ENCODE measurements around the gene ALOX5.

The ALOX5 gene

DNA sequence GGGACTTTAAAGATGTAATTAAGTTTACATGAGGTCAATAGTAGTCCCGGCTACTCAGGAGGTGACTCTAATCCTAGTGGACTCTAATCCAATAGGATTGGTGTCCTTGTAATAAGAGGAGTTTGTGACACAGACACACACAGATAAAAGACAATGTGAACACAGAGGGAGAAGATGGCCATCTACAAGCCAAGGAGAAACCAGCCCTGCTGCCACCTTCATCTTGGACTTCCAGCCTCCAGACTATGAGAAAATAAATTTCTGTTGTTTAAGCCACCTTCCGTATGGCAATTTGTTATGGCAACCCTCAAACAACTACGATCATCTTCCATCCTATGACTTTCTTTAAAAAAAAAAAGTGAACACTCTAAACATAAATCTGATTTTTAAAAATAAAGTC lies 116.3 kb downstream of the ALOX5 start:
- CTCF ChIA-PET: no interaction called here
- POLR2A ChIA-PET: no interaction called here
- H3K36me3 ChIP-seq (ENCODE audit: control insufficient read depth in 4 of 4, insufficient read depth in 4 of 4, low read length in 3 of 4): peaks cover 9 to 65% (median 12%) of the 10 kb centered on the region in 4 experiments

DNA sequence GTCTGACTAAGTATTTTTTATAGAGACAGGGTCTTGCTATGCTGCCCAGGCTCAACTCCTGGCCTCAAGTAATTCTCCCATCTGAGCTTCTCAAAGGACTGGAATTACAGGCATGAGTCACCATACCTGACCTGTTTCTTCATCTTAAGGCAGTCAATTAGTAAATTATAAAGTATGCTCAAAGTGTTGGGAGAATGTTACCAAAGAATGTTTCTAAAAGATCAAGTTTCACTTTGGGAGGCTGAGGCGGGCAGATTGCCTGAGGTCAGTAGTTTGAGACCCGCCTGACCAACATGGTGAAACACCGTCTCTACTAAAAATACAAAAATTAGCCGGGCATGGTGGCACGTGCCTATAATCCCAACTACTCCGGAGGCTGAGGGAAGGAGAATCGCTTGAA lies 117.0 kb downstream of the ALOX5 start:
- WGBS (ENCODE audit: insufficient coverage): no CpG with 5 or more reads among the region's 7 CpGs
- ChIA-PET CTCF (no interaction called here), POLR2A (no interaction called here)

More for the DNA sequence above, 116.3 kb downstream of the ALOX5 start:
- Histone ChIP-seq H3K4me3 (ENCODE audit: control insufficient read depth in 1 of 7, extremely low read depth in 1 of 7, insufficient read depth in 4 of 7, low read depth in 2 of 7, low read length in 6 of 7) (no peak overlapping the region), H3K4me1 (ENCODE audit: control extremely low read depth in 1 of 4, control insufficient read depth in 4 of 4, insufficient read depth in 4 of 4, low read length in 3 of 4) (no peaks in the 10 kb centered on the region), H3K27ac (ENCODE audit: insufficient read depth in 1 of 2, low read depth in 1 of 2, low read length in 2 of 2, poor library complexity in 1 of 2, severe bottlenecking in 2 of 2) (no peak overlapping the region), H3K27me3 (replicated peaks in 2 of 5; ENCODE audit: control insufficient read depth in 4 of 5, insufficient read depth in 5 of 5, low read length in 4 of 5) (no peaks in the 10 kb centered on the region), H3K9me3 (ENCODE audit: control extremely low read depth in 1 of 5, control insufficient read depth in 4 of 5, insufficient read depth in 2 of 5, low read depth in 1 of 5, low read length in 4 of 5) (peaks cover 0 to 26% (median 2%) of the 10 kb centered on the region in 5 experiments)
- 100% methylated on average over 1 of the region's 3 CpGs for WGBS (ENCODE audit: insufficient coverage)
- no peak for DNase-seq

More for the DNA sequence above, 117.0 kb downstream of the ALOX5 start:
- Histone ChIP-seq H3K4me1 (ENCODE audit: control extremely low read depth in 1 of 4, control insufficient read depth in 4 of 4, insufficient read depth in 4 of 4, low read length in 3 of 4) (no peaks in the 10 kb centered on the region), H3K36me3 (ENCODE audit: control insufficient read depth in 4 of 4, insufficient read depth in 4 of 4, low read length in 3 of 4) (peaks cover 9 to 57% (median 11%) of the 10 kb centered on the region in 4 experiments), H3K4me3 (ENCODE audit: control insufficient read depth in 1 of 7, extremely low read depth in 1 of 7, insufficient read depth in 4 of 7, low read depth in 2 of 7, low read length in 6 of 7) (no peak overlapping the region), H3K27me3 (replicated peaks in 2 of 5; ENCODE audit: control insufficient read depth in 4 of 5, insufficient read depth in 5 of 5, low read length in 4 of 5) (no peaks in the 10 kb centered on the region), H3K27ac (ENCODE audit: insufficient read depth in 1 of 2, low read depth in 1 of 2, low read length in 2 of 2, poor library complexity in 1 of 2, severe bottlenecking in 2 of 2) (no peak overlapping the region), H3K9me3 (ENCODE audit: control extremely low read depth in 1 of 5, control insufficient read depth in 4 of 5, insufficient read depth in 2 of 5, low read depth in 1 of 5, low read length in 4 of 5) (peaks cover 0 to 34% (median 2%) of the 10 kb centered on the region in 5 experiments)
- no peak for DNase-seq

All from common myeloid progenitor, CD34-positive (primary cell).